HUES48 (cell line): Measurements from ENCODE around the gene TOP3B.

Experiments
- H3K27ac ChIP-seq: one replicate; pipeline ENCODE4 v1.7.0; 2013; ENCODE audit warnings: low read depth, low read length, inconsistent platforms
- H3K27me3 ChIP-seq: 2 replicates; pipeline ENCODE4 v1.6.1; 2013; ENCODE audit warnings: mild to moderate bottlenecking, low read length; ENCODE audit not compliant: control insufficient read depth, insufficient read depth
- H3K36me3 ChIP-seq: 2 replicates; pipeline ENCODE4 v1.6.1; 2013; ENCODE audit warnings: low read length; ENCODE audit not compliant: control insufficient read depth, insufficient read depth
- H3K4me1 ChIP-seq: 2 replicates; pipeline ENCODE4 v1.6.1; 2013; ENCODE audit warnings: mild to moderate bottlenecking, low read length; ENCODE audit not compliant: control insufficient read depth, insufficient read depth
- H3K4me3 ChIP-seq: 2 replicates; pipeline ENCODE4 v1.5.1; 2013; ENCODE audit warnings: mild to moderate bottlenecking, low read depth, low read length
- H3K9ac ChIP-seq: 2 replicates; pipeline ENCODE4 v1.6.1; 2013; ENCODE audit warnings: mild to moderate bottlenecking, low read depth, low read length, moderate library complexity
- H3K9me3 ChIP-seq: 2 replicates; pipeline ENCODE4 v1.6.1; 2013; ENCODE audit warnings: low read length; ENCODE audit not compliant: control insufficient read depth, insufficient read depth

Gene TOP3B

GRCh38 chr22:22009661-22010060 lies 27.1 kb upstream of the TOP3B start:
- no peaks in the 10 kb centered on the region for H3K9me3 ChIP-seq
- no peaks in the 10 kb centered on the region for H3K4me1 ChIP-seq
- no peak overlapping the region for H3K9ac ChIP-seq
- no peak overlapping the region for H3K27ac ChIP-seq
- peaks cover 79% of the 10 kb centered on the region for H3K27me3 ChIP-seq
- H3K36me3 ChIP-seq, result no peaks in the 10 kb centered on the region
- no peak overlapping the region for H3K4me3 ChIP-seq

- H3K4me3 ChIP-seq, result no peak overlapping the region
- H3K27ac ChIP-seq, result no peak overlapping the region
- H3K9me3 ChIP-seq, result no peaks in the 10 kb centered on the region
- H3K9ac ChIP-seq, result no peak overlapping the region
- H3K36me3 ChIP-seq, result no peaks in the 10 kb centered on the region
- H3K27me3 ChIP-seq, result peaks cover 85% of the 10 kb centered on the region
- H3K4me1 ChIP-seq, result no peaks in the 10 kb centered on the region
Observed at GRCh38 chr22:22006596-22006990, 24.0 kb upstream of the TOP3B start.

- Histone ChIP-seq H3K4me3 (no peak overlapping the region), H3K27me3 (peaks cover 87% of the 10 kb centered on the region)
Observed at GRCh38 chr22:22005945-22006595, 23.5 kb upstream of the TOP3B start.

GRCh38 chr22:22003233-22003632 lies 20.6 kb upstream of the TOP3B start:
- no peaks in the 10 kb centered on the region for H3K4me1 ChIP-seq
- no peak overlapping the region for H3K27ac ChIP-seq
- peaks cover 91% of the 10 kb centered on the region for H3K27me3 ChIP-seq

More at GRCh38 chr22:22005945-22006595, 23.5 kb upstream of the TOP3B start:
- H3K27ac ChIP-seq, result no peak overlapping the region
- H3K36me3 ChIP-seq, result no peaks in the 10 kb centered on the region
- H3K9ac ChIP-seq, result no peak overlapping the region
- H3K4me1 ChIP-seq, result no peaks in the 10 kb centered on the region
- H3K9me3 ChIP-seq, result no peaks in the 10 kb centered on the region

DNA sequence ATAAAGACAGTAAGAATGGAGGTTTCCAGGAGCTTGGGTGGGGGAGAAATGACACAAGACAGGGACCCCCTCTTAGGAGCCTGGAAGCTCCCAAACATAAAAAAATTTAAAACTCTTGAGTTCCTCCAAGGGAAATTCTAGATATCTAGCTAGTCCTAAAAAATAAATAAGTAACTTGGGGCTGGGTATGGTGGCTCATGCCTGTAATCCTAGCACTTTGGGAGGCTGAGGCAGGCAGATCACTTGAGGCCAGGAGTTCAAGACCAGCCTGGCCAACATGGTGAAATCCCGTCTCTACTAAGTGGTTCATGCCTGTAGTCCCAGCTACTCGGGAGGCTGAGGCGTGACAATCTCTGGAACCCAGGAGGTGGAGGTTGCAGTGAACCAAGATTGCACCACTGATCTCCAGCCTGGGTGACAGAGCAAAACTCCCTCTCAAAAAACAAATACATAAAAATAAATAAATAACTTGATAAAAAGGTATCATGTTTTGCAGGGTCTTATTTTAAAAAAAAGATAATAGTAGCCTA lies 20.0 kb upstream of the TOP3B start:
- no peak overlapping the region for H3K4me3 ChIP-seq
- no peak overlapping the region for H3K27ac ChIP-seq
- H3K27me3 ChIP-seq, result peaks cover 94% of the 10 kb centered on the region
- no peak overlapping the region for H3K9ac ChIP-seq
- H3K4me1 ChIP-seq, result no peaks in the 10 kb centered on the region
- no peaks in the 10 kb centered on the region for H3K9me3 ChIP-seq
- no peaks in the 10 kb centered on the region for H3K36me3 ChIP-seq

More at GRCh38 chr22:22003233-22003632, 20.6 kb upstream of the TOP3B start:
- Histone ChIP-seq H3K36me3 (no peaks in the 10 kb centered on the region), H3K9me3 (no peaks in the 10 kb centered on the region), H3K9ac (no peak overlapping the region), H3K4me3 (no peak overlapping the region)

- Histone ChIP-seq H3K27me3 (peaks cover 94% of the 10 kb centered on the region), H3K9me3 (no peaks in the 10 kb centered on the region), H3K4me1 (no peaks in the 10 kb centered on the region), H3K9ac (no peak overlapping the region), H3K27ac (no peak overlapping the region), H3K36me3 (no peaks in the 10 kb centered on the region), H3K4me3 (no peak overlapping the region)
Observed at GRCh38 chr22:22001664-22002525, 19.3 kb upstream of the TOP3B start.

DNA sequence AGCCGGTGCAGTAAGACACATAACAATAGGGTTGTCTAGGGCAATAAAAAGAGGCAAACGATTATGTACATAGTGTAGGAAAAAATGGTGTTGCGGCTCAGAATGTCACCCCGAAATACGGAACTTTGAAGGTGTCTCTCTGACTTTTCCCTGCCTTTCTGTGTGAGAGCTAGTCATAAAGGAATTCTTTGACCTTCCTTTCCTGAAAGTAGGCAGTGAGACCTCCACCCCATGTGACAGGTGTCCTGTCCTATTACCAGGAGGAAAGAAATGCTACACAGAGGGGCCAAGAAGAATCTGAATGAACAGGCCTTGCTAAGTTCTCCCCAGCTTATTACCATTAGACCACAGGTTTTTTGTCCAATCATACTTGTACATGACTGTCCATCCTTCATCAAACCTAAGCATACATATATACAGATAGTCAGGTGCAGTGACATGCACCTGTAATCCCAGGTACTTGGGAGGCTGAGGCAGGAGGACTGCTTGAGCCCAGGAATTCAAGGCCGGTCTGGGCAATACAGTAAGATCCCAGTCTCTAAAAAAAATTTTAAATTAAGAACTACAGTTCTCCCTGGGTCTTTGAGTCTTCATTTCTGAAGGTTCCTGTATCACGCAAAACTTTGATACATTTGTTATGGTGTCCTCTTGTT lies 16.1 kb upstream of the TOP3B start:
- H3K27ac ChIP-seq, result no peak overlapping the region
- H3K4me1 ChIP-seq, result no peaks in the 10 kb centered on the region
- no peaks in the 10 kb centered on the region for H3K9me3 ChIP-seq
- H3K4me3 ChIP-seq, result no peak overlapping the region
- no peak overlapping the region for H3K9ac ChIP-seq
- no peaks in the 10 kb centered on the region for H3K36me3 ChIP-seq
- peaks cover 99% of the 10 kb centered on the region for H3K27me3 ChIP-seq

- H3K36me3 ChIP-seq, result no peaks in the 10 kb centered on the region
- no peaks in the 10 kb centered on the region for H3K9me3 ChIP-seq
- no peaks in the 10 kb centered on the region for H3K4me1 ChIP-seq
- peaks cover 97% of the 10 kb centered on the region for H3K27me3 ChIP-seq
- no peak overlapping the region for H3K27ac ChIP-seq
- H3K4me3 ChIP-seq, result no peak overlapping the region
- no peak overlapping the region for H3K9ac ChIP-seq
Observed at GRCh38 chr22:21996175-21996720, 13.7 kb upstream of the TOP3B start.

GRCh38 chr22:21995660-21996059 lies 13.1 kb upstream of the TOP3B start:
- peaks cover 97% of the 10 kb centered on the region for H3K27me3 ChIP-seq

DNA sequence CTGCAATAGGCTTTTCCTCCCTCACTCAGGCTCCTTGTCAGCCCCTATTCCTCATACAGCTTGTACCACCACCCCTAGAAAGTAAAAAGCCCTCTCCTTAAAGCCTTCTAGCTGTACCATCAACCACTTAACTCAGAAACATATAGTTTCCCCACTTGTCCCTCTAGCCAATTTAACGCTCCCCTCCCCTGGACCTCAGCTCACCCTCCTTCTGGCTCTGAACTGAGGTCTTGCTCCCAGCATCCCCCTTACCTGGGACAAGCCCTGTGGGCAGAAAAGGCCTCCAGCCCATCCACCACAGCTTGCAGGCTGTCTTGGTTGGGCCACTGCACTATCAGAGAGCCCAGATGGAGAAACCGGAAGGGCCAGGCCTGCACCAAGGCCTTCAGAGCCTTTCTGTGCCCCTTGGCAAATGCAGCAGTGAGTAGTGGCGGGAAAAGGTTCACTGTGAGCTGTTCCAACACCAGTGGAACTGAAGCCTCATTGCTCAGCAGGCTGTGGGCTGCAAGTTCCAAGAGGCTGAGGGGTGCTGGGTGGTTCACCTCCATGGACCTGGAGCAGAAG lies 12.4 kb upstream of the TOP3B start:
- Histone ChIP-seq H3K27me3 (peaks cover 97% of the 10 kb centered on the region), H3K4me3 (no peak overlapping the region), H3K9ac (no peak overlapping the region), H3K36me3 (no peaks in the 10 kb centered on the region), H3K27ac (no peak overlapping the region), H3K4me1 (no peaks in the 10 kb centered on the region), H3K9me3 (no peaks in the 10 kb centered on the region)

More at GRCh38 chr22:21995660-21996059, 13.1 kb upstream of the TOP3B start:
- Histone ChIP-seq H3K9me3 (no peaks in the 10 kb centered on the region), H3K4me3 (no peak overlapping the region), H3K4me1 (no peaks in the 10 kb centered on the region), H3K9ac (no peak overlapping the region), H3K36me3 (no peaks in the 10 kb centered on the region), H3K27ac (no peak overlapping the region)
